ENCODE data around the gene TFG.

- TF ChIP-seq CTCF (IDR thresholded peaks at IDR 0.05 in 2 of 3, conservative IDR thresholded peaks at IDR 0.05 in 1 of 3; ENCODE audit: insufficient read depth in 2 of 3, low read depth in 1 of 3, low read length in 3 of 3) (no peak), ZKSCAN3 (CRISPR knock-in tag; IDR thresholded peaks at IDR 0.05) (no peak), POLR2AphosphoS5 (IDR thresholded peaks at IDR 0.05; ENCODE audit: control insufficient read depth, insufficient read depth, low read depth, low read length) (no peak), HDAC6 (IDR thresholded peaks at IDR 0.05; ENCODE audit: low read depth, low read length) (no peak), MAX (CRISPR knock-in tag; IDR thresholded peaks at IDR 0.05) (no peak), BRCA1 (IDR thresholded peaks at IDR 0.05) (no peak), BRCA1 (CRISPR knock-in tag; IDR thresholded peaks at IDR 0.05) (no peak), ARHGAP35 (IDR thresholded peaks at IDR 0.05; ENCODE audit: partially characterized antibody) (no peak)
These were observed 35.4 kb downstream of the TFG start for GRCh38 chr3:100744671-100745070.
